Right lobe of liver (tissue), 4 donors: Measurements from ENCODE around the gene PRLH.

Experiments used
- CTCF ChIP-seq, 4 donors: fragments of 200-600 bp in 3 of 4; fragments of 450-650 bp in 1 of 4; IDR thresholded peaks; one replicate each; pipeline versions ENCODE4 v1.5.1 to v1.8.0; 2016 to 2022; ENCODE audit warnings: antibody characterized with exemption in 4 of 4, mild to moderate bottlenecking in 2 of 4
- POLR2A ChIP-seq: fragments of 450-650 bp; IDR thresholded peaks from one replicate; pipeline ENCODE4 v1.6.1; 2017; ENCODE audit warnings: antibody characterized with exemption, mild to moderate bottlenecking
- donor health status: DM: no; HTN: no; CAD: no.
- donor health status: DM: no; HTN: no; CAD: no.
- donor health status: DM: no; HTN: yes; CAD: no.

- TF ChIP-seq POLR2A: no peak
- TF ChIP-seq CTCF (IDR thresholded peaks at IDR 0.05): no peak
Observed at GRCh38 chr2:237534380-237534779, 32.0 kb upstream of the PRLH start.
